HCT116 (cell line): ENCODE results near the gene CYP27A1. TPM values are rescaled to one million over a fixed set of nuclear protein-coding genes. Genes with fewer than 3 reads are reported as not detected.

ENCODE experiments used
- ATAC-seq: fragments of 200-7000 bp; cut with Tn5 transposase; 2 replicates; pipeline ENCODE4 v1.9.1; 2020; ENCODE audit warnings: mild to moderate bottlenecking, moderate library complexity
- BruUV-seq: library from RNA; stranded (reverse); fragments of 400-500 nt; replicated peaks from 2 replicates; lab custom pipeline; 2021; lab: Mats Ljungman, UMichigan
- CTCF ChIA-PET: fragments of 300-600 bp; sonication (Branson Sonifier 250); formaldehyde crosslinking; loops from one replicate; lab custom pipeline; 2021; ENCODE audit warnings: antibody characterized with exemption; lab: Charles Lee
- POLR2A ChIA-PET: fragments of 300-600, 350-600 bp; sonication (Branson Sonifier 250); formaldehyde crosslinking; loops from one replicate; lab custom pipeline; 2021; ENCODE audit warnings: antibody characterized with exemption; lab: Charles Lee
- RAD21 ChIA-PET, 2 experiments: fragments of 300-600 bp; sonication (Branson Sonifier 250); formaldehyde crosslinking; loops; one replicate each; lab custom pipeline; 2023; ENCODE audit warnings: low total read pairs in 2 of 2; ENCODE audit not compliant: uncharacterized antibody in 2 of 2, unreplicated experiment in 2 of 2, low non-redundant PET in 1 of 2; lab: Charles Lee
- DNase-seq: peaks from one replicate; pipeline ENCODE4 v3.0.0-alpha.2; 2010; ENCODE audit warnings: low read depth, low spot score
- H2AFZ ChIP-seq: fragments of 200-600 bp; shearing (Covaris generic), sonication (generic); 2 replicates; pipeline ENCODE4 v1.6.1; 2017; ENCODE audit warnings: low read depth, mixed run types, mixed read lengths, antibody characterized with exemption, low read length; ENCODE audit not compliant: poor library complexity, severe bottlenecking
- H3K27ac ChIP-seq: 2 replicates; pipeline ENCODE4 v1.5.1; 2012; ENCODE audit warnings: low read depth, low read length
- H3K27me3 ChIP-seq: fragments of 200-600 bp; sonication (generic); 2 replicates; pipeline ENCODE4 v1.6.1; 2016; ENCODE audit warnings: mixed run types, low read length, mixed read lengths; ENCODE audit not compliant: insufficient read depth
- H3K36me3 ChIP-seq, 2 experiments: fragments of 200-500 bp in 1 of 2; fragments of 200-600 bp in 1 of 2; sonication (Bioruptor generic) in 1 of 2; sonication (generic) in 1 of 2; 2 replicates each; pipeline versions ENCODE4 v1.5.1 to v1.6.1; 2014 to 2016; ENCODE audit warnings: low read length in 2 of 2, inconsistent platforms in 1 of 2, mixed read lengths in 1 of 2, mixed run types in 1 of 2; ENCODE audit not compliant: insufficient read depth in 2 of 2, control insufficient read depth in 1 of 2
- H3K4me1 ChIP-seq, 2 experiments: fragments of 200-600 bp in 1 of 2; sonication (generic) in 1 of 2; 2 replicates each; pipeline versions ENCODE4 v1.5.1 to v1.6.1; 2012 to 2017; ENCODE audit warnings: low read length in 2 of 2, inconsistent platforms in 1 of 2, mild to moderate bottlenecking in 1 of 2, mixed read lengths in 1 of 2, mixed run types in 1 of 2, moderate library complexity in 1 of 2; ENCODE audit not compliant: insufficient read depth in 2 of 2, control insufficient read depth in 1 of 2
- H3K4me2 ChIP-seq: fragments of 200-600 bp; sonication (generic); 2 replicates; pipeline ENCODE4 v1.6.1; 2017; ENCODE audit warnings: mixed run types, low read length, mixed read lengths
- H3K4me3 ChIP-seq, 2 experiments: fragments of 200-600 bp in 1 of 2; sonication (generic) in 1 of 2; replicated peaks in 1 of 2; 2 replicates each; pipeline ENCODE4 v1.5.1; 2011 to 2016; ENCODE audit warnings: low read length in 2 of 2, control low read depth in 1 of 2, low read depth in 1 of 2, mild to moderate bottlenecking in 1 of 2, mixed read lengths in 1 of 2, mixed run types in 1 of 2
- H3K79me2 ChIP-seq: fragments of 200-600 bp; sonication (generic); 2 replicates; pipeline ENCODE4 v1.6.1; 2017; ENCODE audit warnings: mild to moderate bottlenecking, mixed run types, low read length, moderate library complexity, mixed read lengths; ENCODE audit not compliant: insufficient read depth
- H3K9ac ChIP-seq: fragments of 200-600 bp; sonication (generic); 2 replicates; pipeline ENCODE4 v1.6.1; 2016; ENCODE audit warnings: low read length, mixed read lengths
- H3K9me2 ChIP-seq: fragments of 200-600 bp; sonication (generic), shearing (Covaris generic); 2 replicates; pipeline ENCODE4 v1.6.1; 2017; ENCODE audit warnings: mixed run types, mild to moderate bottlenecking, moderate library complexity; ENCODE audit not compliant: insufficient read depth
- H3K9me3 ChIP-seq, 2 experiments: fragments of 200-500 bp in 1 of 2; fragments of 200-600 bp in 1 of 2; sonication (Bioruptor generic) in 1 of 2; sonication (generic) in 1 of 2; 2 replicates each; pipeline ENCODE4 v1.6.1; 2014 to 2017; ENCODE audit warnings: low read length in 2 of 2, mixed read lengths in 2 of 2, inconsistent platforms in 1 of 2, low read depth in 1 of 2, mild to moderate bottlenecking in 1 of 2, mixed run types in 1 of 2, moderate library complexity in 1 of 2; ENCODE audit not compliant: control insufficient read depth in 1 of 2, insufficient read depth in 1 of 2
- H4K20me1 ChIP-seq: fragments of 200-600 bp; sonication (generic), shearing (Covaris generic); 2 replicates; pipeline ENCODE4 v1.6.1; 2017; ENCODE audit warnings: mixed run types, mild to moderate bottlenecking, moderate library complexity; ENCODE audit not compliant: insufficient read depth
- CBX3 ChIP-seq: IDR thresholded peaks from 2 replicates; pipeline ENCODE4 v1.6.1; 2012; ENCODE audit warnings: low read depth
- CEBPB ChIP-seq: IDR thresholded peaks from 2 replicates; pipeline ENCODE4 v1.6.1; 2012; ENCODE audit warnings: low read depth
- CTCF ChIP-seq, 3 experiments: fragments of 200-600 bp in 1 of 3; sonication (generic) in 1 of 3; IDR thresholded peaks in 2 of 3; conservative IDR thresholded peaks in 1 of 3; 2 replicates each; pipeline ENCODE4 v1.5.1; 2012 to 2017; ENCODE audit warnings: low read depth in 2 of 3, low read length in 2 of 3, antibody characterized with exemption in 1 of 3, borderline replicate concordance in 1 of 3, control low read depth in 1 of 3, mild to moderate bottlenecking in 1 of 3, mixed read lengths in 1 of 3, mixed run types in 1 of 3, moderate library complexity in 1 of 3; ENCODE audit not compliant: insufficient read depth in 1 of 3
- EZH2 ChIP-seq: fragments of 200-600 bp; sonication (generic); IDR thresholded peaks from 2 replicates; pipeline ENCODE4 v1.6.1; 2017; ENCODE audit warnings: antibody characterized with exemption, mixed run types
- EZH2phosphoT487 ChIP-seq: fragments of 200-600 bp; IDR thresholded peaks from 2 replicates; pipeline ENCODE4 v1.6.1; 2018; ENCODE audit warnings: antibody characterized with exemption, borderline replicate concordance
- FOSL1 ChIP-seq: IDR thresholded peaks from 2 replicates; pipeline ENCODE4 v1.6.1; 2012; ENCODE audit warnings: low read depth
- POLR2AphosphoS5 ChIP-seq: IDR thresholded peaks from 2 replicates; pipeline ENCODE4 v1.6.1; 2011; ENCODE audit warnings: mild to moderate bottlenecking, low read depth, low read length, moderate library complexity
- REST ChIP-seq: IDR thresholded peaks from 2 replicates; pipeline ENCODE4 v1.6.1; 2012; ENCODE audit warnings: low read depth
- SP1 ChIP-seq: IDR thresholded peaks from 2 replicates; pipeline ENCODE4 v1.6.1; 2012; ENCODE audit warnings: low read depth
- SRF ChIP-seq: IDR thresholded peaks from 2 replicates; pipeline ENCODE4 v1.6.1; 2012; ENCODE audit warnings: low read depth
- TCF7L2 ChIP-seq: IDR thresholded peaks from 2 replicates; pipeline ENCODE4 v1.7.0; 2011; ENCODE audit warnings: borderline replicate concordance, inconsistent platforms; ENCODE audit not compliant: insufficient read depth, insufficient read length; ENCODE audit errors: extremely low read depth
- ZNF274 ChIP-seq: fragments of 200-500 bp; sonication (Bioruptor generic); IDR thresholded peaks from 2 replicates; pipeline ENCODE4 v1.6.1; 2014; ENCODE audit warnings: mild to moderate bottlenecking, low read depth, low read length, inconsistent platforms
- intact Hi-C: fragments of 100-400 bp; cut with micrococcal nuclease; formaldehyde crosslinking; loops from 2 replicates; pipeline ENCODE4 v1.10.0; 2022
- total RNA-seq: library from RNA; stranded (reverse); gene quantifications from one replicate; pipeline ENCODE4 v1.2.1, GENCODE V29; 2021; ENCODE audit not compliant: unreplicated experiment

Gene CYP27A1
- total RNA-seq, 1 experiment from 2014 or later = 1.6 TPM

GRCh38 chr2:218802386-218802994 lies 20.5 kb downstream of the CYP27A1 start:
- Histone ChIP-seq H3K79me2 (no peaks in the 10 kb centered on the region), H2AFZ (no peak overlapping the region), H3K27ac (no peak overlapping the region), H3K36me3 (no peaks in the 10 kb centered on the region), H3K9me3 (no peaks in the 10 kb centered on the region), H3K4me3 (no peak overlapping the region), H3K9ac (no peak overlapping the region), H4K20me1 (no peaks in the 10 kb centered on the region), H3K4me2 (no peak overlapping the region), H3K4me1 (no peaks in the 10 kb centered on the region), H3K9me2 (no peaks in the 10 kb centered on the region), H3K27me3 (no peaks in the 10 kb centered on the region)
- no peak for TF ChIP-seq REST
- TF ChIP-seq POLR2AphosphoS5 = no peak
- TF ChIP-seq TCF7L2 = no peak
- no peak for TF ChIP-seq EZH2
- no peak for TF ChIP-seq SRF
- TF ChIP-seq SP1 = no peak
- no peak for TF ChIP-seq CBX3
- TF ChIP-seq CEBPB = no peak
- no peak for TF ChIP-seq CTCF (IDR thresholded peaks at IDR 0.05 in 2 of 3, conservative IDR thresholded peaks at IDR 0.05 in 1 of 3; ENCODE audit: borderline replicate concordance in 1 of 3, insufficient read depth in 1 of 3, low read depth in 2 of 3, low read length in 2 of 3)
- TF ChIP-seq ZNF274 = no peak
- no peak for TF ChIP-seq FOSL1
- no peak for TF ChIP-seq EZH2phosphoT487
- POLR2A ChIA-PET = no interaction called here
- RAD21 ChIA-PET = no interaction called here
- CTCF ChIA-PET = no interaction called here
- intact Hi-C loops = no loop called here
- DNase-seq = no peak
- no TSS peak for BruUV-seq
- ATAC-seq = no peak
